ENCODE data around the gene NEGR1.

The NEGR1 gene

DNA sequence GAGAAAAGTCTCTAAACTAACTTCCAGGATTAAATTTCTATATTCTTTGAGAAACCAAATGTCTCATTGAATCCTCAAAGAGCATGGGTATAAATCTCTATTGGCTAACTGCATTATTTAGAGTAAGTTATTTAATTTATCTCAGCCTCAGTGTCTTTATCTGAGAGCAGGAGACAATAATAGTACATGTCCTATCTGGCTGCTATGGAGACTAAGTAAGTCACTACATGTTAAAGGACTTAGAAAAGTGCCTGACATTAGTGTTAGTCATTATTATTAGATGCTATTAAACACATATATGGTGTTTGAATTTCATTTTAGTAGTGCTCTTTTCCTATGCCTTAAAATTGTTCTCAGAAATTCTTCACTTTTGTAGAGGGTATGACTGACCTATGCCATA lies 505.2 kb downstream of the NEGR1 start:
- no peaks in the 10 kb centered on the region for H4K20me1 ChIP-seq (ENCODE audit: insufficient read depth)
- no peaks in the 10 kb centered on the region for H3K4me1 ChIP-seq (ENCODE audit: low read depth, poor library complexity, severe bottlenecking)
- H3K79me2 ChIP-seq (ENCODE audit: insufficient read depth, low read depth) = no peaks in the 10 kb centered on the region
- no peak overlapping the region for H3K4me3 ChIP-seq (IDR thresholded peaks at IDR 0.05; ENCODE audit: insufficient read depth, low read depth, low read length)
- H3K27me3 ChIP-seq (ENCODE audit: insufficient read depth, low read depth) = no peaks in the 10 kb centered on the region
- TF ChIP-seq, protein P1, sequence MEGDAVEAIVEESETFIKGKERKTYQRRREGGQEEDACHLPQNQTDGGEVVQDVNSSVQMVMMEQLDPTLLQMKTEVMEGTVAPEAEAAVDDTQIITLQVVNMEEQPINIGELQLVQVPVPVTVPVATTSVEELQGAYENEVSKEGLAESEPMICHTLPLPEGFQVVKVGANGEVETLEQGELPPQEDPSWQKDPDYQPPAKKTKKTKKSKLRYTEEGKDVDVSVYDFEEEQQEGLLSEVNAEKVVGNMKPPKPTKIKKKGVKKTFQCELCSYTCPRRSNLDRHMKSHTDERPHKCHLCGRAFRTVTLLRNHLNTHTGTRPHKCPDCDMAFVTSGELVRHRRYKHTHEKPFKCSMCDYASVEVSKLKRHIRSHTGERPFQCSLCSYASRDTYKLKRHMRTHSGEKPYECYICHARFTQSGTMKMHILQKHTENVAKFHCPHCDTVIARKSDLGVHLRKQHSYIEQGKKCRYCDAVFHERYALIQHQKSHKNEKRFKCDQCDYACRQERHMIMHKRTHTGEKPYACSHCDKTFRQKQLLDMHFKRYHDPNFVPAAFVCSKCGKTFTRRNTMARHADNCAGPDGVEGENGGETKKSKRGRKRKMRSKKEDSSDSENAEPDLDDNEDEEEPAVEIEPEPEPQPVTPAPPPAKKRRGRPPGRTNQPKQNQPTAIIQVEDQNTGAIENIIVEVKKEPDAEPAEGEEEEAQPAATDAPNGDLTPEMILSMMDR (conservative IDR thresholded peaks at IDR 0.05; ENCODE audit: low read depth, low read length) = no peak
- no peak overlapping the region for H3K4me2 ChIP-seq
- no peak overlapping the region for H3K9ac ChIP-seq
- no peak overlapping the region for H3K27ac ChIP-seq
- H3K36me3 ChIP-seq (ENCODE audit: insufficient read depth) = no peaks in the 10 kb centered on the region
- H2AFZ ChIP-seq (ENCODE audit: low read depth) = no peak overlapping the region

DNA sequence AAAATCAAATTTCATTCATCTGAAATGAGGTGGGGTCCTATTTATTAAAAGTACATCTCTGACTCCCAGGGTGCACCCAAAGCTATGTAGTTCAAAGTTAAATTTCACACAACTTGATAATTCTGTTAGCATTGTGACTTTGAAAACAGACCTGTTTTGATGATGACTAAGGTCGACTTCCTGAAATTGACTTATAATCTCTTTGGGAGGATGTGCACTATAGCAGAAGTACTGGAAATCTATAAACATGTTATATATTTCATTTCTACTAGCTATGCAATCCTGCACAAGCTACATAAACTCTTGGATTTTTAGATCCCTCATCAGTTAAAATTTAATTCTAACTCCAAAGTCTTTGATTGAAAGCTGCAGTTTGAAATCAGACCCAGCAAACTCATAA lies 507.6 kb downstream of the NEGR1 start:
- H2AFZ ChIP-seq (ENCODE audit: low read depth) = no peak overlapping the region
- H3K36me3 ChIP-seq (ENCODE audit: insufficient read depth) = no peaks in the 10 kb centered on the region
- H3K79me2 ChIP-seq (ENCODE audit: insufficient read depth, low read depth) = no peaks in the 10 kb centered on the region
- no peak overlapping the region for H3K4me2 ChIP-seq
- H4K20me1 ChIP-seq (ENCODE audit: insufficient read depth) = no peaks in the 10 kb centered on the region
- no peak overlapping the region for H3K9ac ChIP-seq
- no peak overlapping the region for H3K27ac ChIP-seq
- H3K4me1 ChIP-seq (ENCODE audit: low read depth, poor library complexity, severe bottlenecking) = no peaks in the 10 kb centered on the region
- TF ChIP-seq, protein P1 (conservative IDR thresholded peaks at IDR 0.05; ENCODE audit: low read depth, low read length) = no peak
- H3K4me3 ChIP-seq (IDR thresholded peaks at IDR 0.05; ENCODE audit: insufficient read depth, low read depth, low read length) = no peak overlapping the region
- H3K27me3 ChIP-seq (ENCODE audit: insufficient read depth, low read depth) = no peaks in the 10 kb centered on the region

DNA sequence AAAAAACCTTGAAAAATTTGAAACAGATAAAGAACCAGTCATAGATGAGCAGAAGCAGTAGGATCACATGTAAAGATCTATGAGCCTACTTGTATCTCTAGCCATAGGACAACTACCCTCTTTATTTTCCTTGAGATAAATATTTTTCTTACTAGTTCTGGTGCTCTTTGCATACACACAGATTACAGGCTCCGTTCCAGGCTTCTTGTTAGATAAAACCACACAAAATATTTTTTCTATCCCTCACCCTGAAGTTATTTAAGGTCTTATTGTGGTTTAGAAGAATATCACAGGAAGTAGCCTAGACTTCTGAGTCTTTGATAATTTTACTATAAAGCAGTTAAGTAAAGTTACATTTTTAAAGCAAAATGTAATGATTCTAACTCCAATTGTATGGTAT lies 512.2 kb downstream of the NEGR1 start:
- Histone ChIP-seq H3K4me2 (no peak overlapping the region), H2AFZ (ENCODE audit: low read depth) (no peak overlapping the region)

DNA sequence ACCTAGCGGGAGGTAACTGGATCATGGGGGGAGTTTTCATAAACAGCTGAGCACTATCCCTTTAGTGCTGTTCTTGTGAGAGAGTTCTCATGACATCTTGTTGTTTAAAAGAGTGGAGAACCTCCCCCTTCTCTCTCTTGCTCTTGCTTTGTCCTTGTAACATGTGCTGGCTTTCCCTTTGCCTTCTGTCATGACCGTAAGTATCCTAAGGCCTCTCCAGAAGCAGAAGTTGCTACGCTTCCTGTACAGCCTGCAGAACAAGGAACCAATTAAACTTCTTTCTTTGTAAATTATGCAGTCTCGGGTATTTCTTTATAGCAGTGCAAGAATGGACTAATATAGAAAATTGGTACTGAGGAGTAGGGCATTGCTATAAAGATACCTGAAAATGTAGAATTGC lies 515.6 kb downstream of the NEGR1 start:
- Histone ChIP-seq H2AFZ (ENCODE audit: low read depth) (no peak overlapping the region), H4K20me1 (ENCODE audit: insufficient read depth) (no peaks in the 10 kb centered on the region)
- TF ChIP-seq, protein P1 (conservative IDR thresholded peaks at IDR 0.05; ENCODE audit: low read depth, low read length) = no peak

More for the DNA sequence above, 512.2 kb downstream of the NEGR1 start:
- no peaks in the 10 kb centered on the region for H4K20me1 ChIP-seq (ENCODE audit: insufficient read depth)
- H3K27ac ChIP-seq = no peak overlapping the region
- H3K4me3 ChIP-seq (IDR thresholded peaks at IDR 0.05; ENCODE audit: insufficient read depth, low read depth, low read length) = no peak overlapping the region
- H3K27me3 ChIP-seq (ENCODE audit: insufficient read depth, low read depth) = no peaks in the 10 kb centered on the region
- no peaks in the 10 kb centered on the region for H3K4me1 ChIP-seq (ENCODE audit: low read depth, poor library complexity, severe bottlenecking)
- TF ChIP-seq, protein P1 (conservative IDR thresholded peaks at IDR 0.05; ENCODE audit: low read depth, low read length) = no peak
- no peak overlapping the region for H3K9ac ChIP-seq
- no peaks in the 10 kb centered on the region for H3K36me3 ChIP-seq (ENCODE audit: insufficient read depth)
- no peaks in the 10 kb centered on the region for H3K79me2 ChIP-seq (ENCODE audit: insufficient read depth, low read depth)

More for the DNA sequence above, 515.6 kb downstream of the NEGR1 start:
- Histone ChIP-seq H3K4me2 (no peak overlapping the region), H3K9ac (no peak overlapping the region), H3K36me3 (ENCODE audit: insufficient read depth) (no peaks in the 10 kb centered on the region), H3K79me2 (ENCODE audit: insufficient read depth, low read depth) (no peaks in the 10 kb centered on the region), H3K4me1 (ENCODE audit: low read depth, poor library complexity, severe bottlenecking) (no peaks in the 10 kb centered on the region), H3K27me3 (ENCODE audit: insufficient read depth, low read depth) (no peaks in the 10 kb centered on the region; the same call in 1 of the 2 replicates), H3K4me3 (IDR thresholded peaks at IDR 0.05; ENCODE audit: insufficient read depth, low read depth, low read length) (no peak overlapping the region), H3K27ac (no peak overlapping the region)

Measured in KMS-11 (cell line).